GM21390 (cell line): ENCODE results near the gene IL3.

Experiments
- ATAC-seq: cut with Tn5 transposase; IDR thresholded peaks from one replicate; pipeline ENCODE4 v1.9.1; 2021; ENCODE audit not compliant: unreplicated experiment

Gene IL3

DNA sequence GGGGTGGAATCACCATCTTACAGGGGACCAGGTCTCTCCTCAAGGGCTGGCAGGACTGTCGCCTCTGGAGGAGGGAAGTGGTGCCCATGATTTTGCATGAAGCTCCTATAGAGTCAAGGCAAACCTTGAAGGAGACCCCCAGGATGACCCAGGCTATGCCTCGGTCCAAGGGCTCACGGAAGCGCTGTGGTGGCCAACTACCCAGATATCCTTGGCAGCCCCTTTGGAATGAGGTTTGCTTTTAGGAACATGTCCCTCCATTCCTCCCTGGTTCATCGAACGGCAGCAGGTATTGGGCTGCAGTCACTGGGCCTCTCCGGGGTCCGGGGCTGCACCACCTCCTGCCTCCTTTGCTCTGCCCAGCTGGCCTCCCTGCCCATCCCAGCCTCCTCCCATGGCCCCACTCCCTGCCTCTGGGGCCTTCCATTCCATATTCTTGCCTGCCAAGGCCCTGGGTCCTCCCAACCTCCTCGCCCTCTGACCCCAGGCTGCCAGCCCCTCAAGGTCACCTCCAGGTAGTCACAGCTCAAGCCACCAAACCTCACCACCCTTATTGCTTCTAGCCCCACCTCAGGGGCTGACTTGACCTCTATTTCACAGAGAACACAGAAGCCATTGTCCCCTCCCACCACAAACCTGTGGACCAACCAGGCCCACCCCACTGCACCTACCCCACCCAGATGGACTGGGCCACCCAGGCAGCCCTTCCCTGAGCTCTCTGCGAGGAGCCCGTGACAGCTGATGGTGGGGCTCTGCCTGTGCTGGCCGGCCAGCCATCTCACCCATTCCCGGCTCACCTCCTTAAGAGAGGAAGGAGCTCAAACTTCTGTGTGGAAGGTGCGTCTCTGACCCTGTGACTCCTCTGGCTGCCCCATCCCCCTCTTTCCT lies 3.6 kb upstream of the IL3 start:
- ATAC-seq, result no peak

- ATAC-seq, result no peak
Measured at GRCh38 chr5:132057498-132058255, 2.8 kb upstream of the IL3 start.

DNA sequence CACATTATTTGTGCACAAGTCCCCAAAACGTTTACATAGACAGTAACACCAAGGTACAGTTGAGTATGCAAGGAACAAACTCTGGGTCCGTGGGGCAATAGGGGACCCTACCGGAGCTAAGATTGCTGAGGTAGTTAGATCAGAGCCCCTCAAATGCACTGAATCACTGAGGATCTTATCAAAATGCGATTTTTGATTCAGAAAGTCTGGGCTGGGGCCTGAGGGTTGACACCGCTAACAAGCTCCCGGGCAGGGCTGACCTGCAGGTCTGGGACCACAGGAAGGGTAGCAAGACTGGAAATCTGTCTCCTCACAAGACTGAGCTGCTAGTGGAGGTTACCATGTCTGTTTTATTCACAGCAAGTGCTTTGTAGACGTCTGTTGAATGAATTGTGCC lies 1.8 kb upstream of the IL3 start:
- ATAC-seq, result no peak

DNA sequence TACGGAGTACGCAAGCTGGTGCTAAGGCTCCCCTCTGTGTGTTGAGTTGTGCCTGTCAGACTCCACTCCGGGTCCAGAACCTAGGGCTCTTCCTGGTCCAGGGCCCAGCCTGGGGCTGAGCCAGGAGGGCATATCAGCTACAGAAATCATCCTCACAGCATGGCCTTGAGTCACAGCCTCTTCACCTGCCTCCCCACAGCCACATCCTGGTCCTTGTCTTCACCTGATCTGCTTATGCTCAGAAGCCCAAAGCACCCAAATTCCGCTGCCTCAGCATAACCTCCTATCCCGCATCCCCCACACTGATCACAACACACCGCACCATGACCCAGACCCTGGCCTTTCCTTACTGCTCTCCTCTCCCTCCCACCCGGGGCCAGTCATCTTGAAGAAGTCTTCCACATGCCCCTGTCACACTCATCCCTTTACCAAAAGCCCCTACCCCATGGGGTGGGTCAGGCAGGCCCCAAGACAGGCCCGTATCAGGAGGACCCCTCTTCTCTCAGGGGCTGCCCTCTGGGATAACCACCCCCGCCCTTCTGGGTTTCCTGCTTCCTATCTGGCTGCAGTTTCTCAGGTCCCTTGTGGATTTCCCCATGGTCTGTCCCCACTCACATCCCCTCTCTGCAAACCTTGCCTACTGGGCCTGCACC lies 1.3 kb upstream of the IL3 start:
- ATAC-seq, result no peak

GRCh38 chr5:132059696-132060500 lies 557 bp upstream of the IL3 start:
- ATAC-seq, result no peak

DNA sequence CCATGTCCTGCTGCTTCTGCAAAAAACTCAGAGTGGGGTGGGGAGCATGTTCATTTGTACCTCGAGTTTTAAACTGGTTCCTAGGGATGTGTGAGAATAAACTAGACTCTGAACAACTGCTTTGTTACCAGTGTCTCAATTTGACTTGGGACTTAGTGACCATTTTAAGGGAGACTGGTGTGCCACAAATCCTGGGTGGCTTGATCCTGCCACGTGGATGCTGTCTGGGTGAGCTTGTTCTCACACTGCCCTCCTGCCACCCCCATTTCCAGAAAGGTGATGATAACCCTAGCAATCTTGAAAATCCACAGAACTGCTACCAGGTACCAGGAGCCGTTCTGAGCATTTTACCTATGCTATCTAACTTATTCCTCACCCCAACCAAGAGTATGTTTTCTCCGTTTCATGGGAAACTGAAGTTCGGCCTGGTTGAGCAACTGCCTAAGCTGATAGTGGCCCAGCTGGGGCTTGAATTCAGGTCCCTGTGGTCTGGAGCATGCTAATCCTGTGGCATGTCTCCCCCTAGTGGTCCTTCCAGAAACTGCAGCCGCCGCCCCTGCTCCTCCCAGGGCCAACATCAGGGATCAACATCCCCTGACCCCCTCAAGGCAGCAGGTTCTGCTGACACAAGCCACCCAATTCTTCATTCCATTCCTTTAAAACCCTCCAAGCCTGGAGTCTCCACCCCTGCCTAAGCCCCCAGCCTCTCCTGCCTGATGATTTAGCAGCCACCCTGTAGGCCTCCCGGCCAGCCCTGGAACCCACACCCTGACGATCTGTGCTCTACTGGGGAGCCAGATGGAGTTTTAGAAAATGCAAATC lies 2.8 kb downstream of the IL3 start:
- peak; percentile 72 for ATAC-seq

DNA sequence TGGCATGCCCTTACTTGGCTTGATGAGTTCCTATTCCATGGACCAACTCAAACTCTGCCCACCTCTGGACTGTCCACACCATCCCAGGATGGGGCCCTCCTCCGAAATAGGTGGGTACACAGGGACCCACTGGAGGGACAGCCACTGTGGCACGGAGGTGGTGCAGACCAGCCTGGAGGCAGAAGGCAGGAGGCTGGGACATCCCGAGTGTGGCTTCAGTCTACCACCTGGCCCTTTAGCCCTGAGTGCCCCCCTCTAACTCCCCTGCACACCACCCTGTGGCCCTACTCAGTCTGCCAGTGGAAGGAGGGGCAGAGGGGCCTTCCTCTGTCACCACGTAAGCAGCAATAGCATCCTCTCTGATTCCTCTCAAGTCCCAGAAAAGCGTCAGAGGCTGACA lies 3.7 kb downstream of the IL3 start:
- ATAC-seq, result no peak

DNA sequence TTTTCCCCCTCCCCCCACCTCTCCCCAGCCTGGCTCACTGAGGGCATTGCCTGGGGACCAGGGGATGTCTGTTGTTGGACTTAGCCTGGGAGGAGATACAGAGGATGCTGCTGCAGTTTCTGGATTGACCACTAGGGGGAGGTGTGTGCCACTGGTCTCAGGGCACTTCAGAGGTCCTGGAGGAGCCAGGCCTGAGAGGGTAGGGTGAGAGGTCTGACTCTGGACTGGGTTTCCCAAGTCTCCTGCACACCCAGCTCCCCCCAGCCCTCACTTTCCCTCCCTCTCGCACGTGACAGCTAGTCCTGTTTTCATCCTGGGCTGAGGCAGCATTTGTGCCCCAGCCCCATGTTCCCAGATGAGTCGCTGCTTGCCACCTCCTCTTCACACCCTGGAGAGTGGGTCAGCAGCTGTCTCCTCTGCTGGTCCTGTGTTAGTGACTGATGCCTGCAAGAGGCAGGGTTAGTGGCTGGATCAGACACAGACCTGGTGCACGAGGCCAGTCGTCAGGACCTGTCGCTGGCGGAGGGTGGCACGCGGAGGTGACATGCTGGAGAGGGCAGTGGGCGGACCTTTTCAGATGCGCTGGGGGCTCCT lies 4.4 kb downstream of the IL3 start:
- peak; percentile 69 for ATAC-seq

DNA sequence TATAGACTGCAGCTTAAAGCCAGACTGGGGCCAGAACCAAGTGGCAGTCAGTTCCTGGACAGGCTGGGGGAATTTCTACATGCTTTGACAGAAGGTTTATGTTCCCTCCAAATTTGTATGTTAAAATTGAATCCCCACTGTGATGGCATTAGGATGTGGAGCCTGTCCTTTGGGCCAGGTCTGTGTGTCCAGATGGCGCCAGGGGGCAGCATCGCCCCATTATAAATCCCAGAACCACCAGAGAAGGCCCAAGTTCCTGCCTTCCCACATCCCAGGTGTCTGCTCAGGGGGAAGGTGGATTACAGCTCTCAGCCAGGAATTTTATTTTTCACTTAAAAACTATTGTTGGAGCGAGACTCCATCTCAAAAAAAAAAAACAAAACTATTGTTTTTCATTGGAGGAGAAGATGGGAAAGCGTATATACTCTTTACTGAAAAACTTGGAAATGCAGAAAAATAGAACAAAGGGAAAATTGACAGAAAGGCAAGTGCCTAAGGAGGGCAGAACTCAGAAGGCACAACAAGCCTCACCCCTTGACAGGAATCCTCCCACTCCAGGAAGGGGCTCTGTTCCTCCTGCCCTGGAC lies 5.0 kb downstream of the IL3 start:
- no peak for ATAC-seq

GRCh38 chr5:132065951-132066701 lies 5.7 kb downstream of the IL3 start:
- ATAC-seq, result no peak

DNA sequence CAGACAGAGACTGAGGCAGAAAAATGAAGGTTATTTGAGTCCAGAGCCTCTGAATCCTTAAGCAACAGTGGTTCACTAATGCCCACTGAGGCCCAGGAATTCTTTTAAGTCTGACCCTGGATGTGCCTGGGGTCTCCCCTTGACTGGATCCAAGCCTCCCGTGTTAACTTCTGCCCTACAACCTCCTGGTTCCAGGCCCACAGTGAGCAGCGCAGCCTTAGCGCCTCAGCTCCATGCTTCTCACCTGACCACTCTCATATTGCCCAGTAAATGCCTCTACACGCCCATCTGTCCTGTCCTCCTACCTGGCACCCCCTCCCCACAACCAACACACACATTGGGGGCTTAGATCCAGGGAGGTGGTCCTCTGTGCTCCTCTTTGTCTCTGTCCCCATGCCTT lies 6.4 kb downstream of the IL3 start:
- ATAC-seq, result no peak

DNA sequence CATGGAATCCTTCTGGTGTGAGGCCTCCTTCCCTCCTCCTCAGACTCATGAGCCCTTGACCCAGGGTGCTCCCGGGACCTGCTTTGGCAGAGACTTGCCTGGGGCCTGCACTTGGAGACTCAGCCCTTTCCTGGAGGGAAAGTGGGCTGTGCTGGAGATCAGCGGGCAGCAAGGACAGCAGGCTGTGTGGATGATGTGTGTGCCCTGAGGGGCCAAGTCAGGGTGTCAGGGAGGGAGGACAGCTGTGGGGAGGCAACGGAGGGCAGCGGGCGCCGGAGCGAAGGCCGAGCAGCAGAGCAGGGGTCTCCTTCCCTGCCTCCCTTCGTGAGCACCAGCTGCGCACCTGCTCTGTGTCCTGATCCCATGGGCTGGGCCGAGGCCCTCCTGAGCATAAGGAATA lies 7.0 kb downstream of the IL3 start:
- no peak for ATAC-seq

GRCh38 chr5:132067941-132068808 lies 7.7 kb downstream of the IL3 start:
- no peak for ATAC-seq

GRCh38 chr5:132069561-132069960 lies 9.1 kb downstream of the IL3 start:
- ATAC-seq, result no peak

DNA sequence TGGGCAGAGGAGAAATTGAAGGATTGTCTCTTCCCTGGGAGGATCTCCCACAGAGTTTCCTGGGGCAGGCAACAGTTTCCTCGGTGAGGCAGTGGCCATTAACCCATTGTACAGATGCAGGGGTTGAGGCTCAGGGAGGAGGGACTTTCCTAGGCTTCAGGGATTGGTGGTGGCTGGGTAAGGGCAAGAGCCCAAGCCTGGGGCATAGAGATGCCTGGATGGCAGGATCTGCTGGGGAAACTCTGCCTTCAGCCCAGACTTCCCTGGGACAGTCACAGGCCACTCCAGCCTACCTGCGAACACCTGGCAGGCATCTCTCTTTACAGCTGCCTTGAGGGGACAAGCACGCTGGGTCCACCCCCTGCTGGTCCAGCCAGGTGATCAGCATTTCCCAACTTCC lies 9.5 kb downstream of the IL3 start:
- ATAC-seq, result no peak

- ATAC-seq, result no peak
Measured at GRCh38 chr5:132070460-132071337, 10.2 kb downstream of the IL3 start.

GRCh38 chr5:132071338-132071707 lies 10.9 kb downstream of the IL3 start:
- no peak for ATAC-seq
